DMS153 treated with DMSO at 0.1 percent for 48 hours (cell line): ENCODE measurements around the gene LRRC55.
"Not testable (repeated sequence)": the region's sequence is repeated elsewhere in the genome, so short reads cannot be mapped to it uniquely, and the experiment has no call there.

ENCODE experiments used
- DNase-seq: peaks from one replicate; lab custom pipeline; 2025; ENCODE audit not compliant: unreplicated experiment; lab: John Stamatoyannopoulos, UW

The LRRC55 gene

DNA sequence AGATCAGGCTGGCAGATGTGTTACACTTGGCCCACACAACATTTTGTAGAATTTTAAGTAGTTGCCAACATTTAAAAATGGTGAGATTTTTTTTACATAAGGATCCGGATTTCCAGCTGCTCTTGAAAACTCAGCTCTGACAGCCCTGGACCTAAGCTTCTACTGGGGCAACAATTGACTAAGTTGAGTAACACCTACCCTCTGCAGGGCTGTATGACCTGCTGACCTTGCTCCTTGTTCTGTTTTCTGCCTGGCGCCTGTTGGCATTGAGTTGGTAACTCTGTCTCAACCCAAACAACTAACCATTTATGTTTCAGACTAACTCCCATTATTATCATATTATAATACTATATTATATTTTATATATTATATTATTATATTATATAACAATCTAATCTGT lies 21.1 kb upstream of the LRRC55 start:
- no peak for DNase-seq

DNA sequence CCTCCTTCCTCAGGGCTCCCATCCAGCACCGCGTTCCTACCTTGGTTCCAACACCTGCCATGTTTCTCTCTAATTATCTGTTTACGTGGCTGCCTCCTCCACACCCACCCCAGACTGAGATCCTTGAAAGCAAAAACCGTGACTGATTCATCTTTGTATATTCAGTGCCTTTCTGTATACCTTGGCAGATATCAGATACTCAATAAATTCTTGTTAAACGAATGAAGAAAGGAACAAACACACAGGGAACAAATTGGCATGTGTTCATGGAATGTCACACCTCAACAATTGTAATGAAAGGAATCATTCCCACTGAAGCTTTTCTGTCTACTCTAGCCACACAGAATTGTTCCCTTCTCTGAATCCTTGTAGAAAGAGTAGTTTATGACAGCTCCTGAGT lies 20.4 kb upstream of the LRRC55 start:
- DNase-seq: peak; percentile 23

DNA sequence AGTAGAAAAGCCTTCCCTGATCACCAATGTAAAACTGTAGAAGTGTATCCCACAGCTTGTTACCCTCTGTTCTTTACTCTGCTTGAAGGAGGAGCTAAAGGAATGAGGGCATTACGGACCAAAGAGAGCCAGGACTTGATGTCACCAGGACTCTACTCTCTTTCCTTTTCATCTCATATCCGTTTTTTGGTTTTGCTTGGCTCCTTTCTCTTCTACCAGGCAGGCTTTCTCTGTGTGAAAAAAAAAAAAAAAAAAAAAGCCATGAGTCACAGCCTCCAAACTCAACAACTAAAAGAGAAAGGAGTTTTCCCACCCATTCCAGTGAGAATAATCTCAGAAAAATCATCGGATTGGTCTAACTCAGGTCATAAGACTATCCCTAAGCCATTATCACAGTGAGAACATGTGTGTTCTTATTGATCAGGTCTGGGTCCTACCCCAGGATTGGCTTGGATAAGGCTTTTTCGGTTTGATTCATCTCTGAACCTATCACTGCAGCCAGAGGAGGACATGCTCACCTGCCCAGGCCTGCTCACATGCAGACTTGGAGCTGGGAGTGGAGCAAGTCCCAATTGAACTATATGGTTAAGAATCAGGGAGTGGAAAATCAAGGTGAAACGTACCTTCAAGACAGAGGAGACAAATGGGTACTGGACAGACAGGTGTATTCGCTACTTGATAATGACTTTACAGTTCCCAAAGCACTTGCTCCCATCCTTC lies 19.4 kb upstream of the LRRC55 start:
- DNase-seq: no peak

DNA sequence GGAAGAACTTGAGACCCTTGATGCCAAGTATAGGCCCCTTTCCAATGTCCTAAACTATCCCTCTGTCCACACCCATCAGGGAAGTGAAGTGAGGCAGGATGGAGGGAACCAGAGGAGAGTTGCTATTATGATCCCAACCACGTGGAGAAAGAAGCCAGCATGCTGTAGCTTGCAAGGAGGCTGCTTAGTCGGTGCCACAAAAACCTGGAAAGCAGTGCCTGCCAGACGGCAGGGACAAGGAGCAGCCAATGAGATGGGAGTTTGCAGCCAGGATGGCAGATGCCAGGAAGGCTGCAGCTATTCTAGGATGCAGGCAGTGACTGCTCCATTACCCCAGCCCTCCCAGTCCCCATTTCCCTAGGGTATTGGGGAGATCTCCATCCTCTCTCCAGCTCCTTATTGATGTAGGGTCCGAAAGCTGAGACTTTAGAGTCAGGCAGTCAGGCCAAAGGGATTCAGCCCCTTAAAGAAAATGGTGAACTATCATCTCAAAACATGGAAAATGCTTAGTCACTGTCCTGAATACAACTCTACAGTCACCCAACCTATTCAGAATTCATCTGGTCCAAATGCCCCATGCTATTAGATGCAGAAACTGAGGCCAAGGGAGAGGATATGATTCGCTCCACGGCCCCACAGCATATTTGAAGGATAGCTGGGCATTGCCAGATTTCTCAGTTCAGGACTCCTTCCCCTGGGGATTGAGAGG lies 18.4 kb upstream of the LRRC55 start:
- DNase-seq: no peak

DNA sequence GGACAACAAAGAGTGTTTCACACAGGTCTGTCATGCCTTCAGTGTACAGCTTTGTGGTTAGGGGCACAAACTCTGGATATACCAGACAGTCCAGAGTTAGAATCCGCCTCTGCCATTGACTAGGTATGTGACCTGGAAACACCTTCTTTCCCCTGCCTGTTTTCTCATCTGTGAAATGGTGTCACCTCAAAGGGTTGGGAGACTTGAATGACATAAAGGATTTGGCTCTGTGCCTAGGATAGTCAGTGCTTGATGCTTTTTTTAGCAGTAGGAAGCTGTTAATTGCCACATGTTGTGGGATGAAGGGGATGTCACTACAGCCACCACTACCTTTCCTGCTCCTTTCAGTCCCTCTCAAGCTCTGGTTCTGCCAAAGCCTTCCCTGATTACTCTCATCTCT lies 17.4 kb upstream of the LRRC55 start:
- DNase-seq: peak; percentile 56

DNA sequence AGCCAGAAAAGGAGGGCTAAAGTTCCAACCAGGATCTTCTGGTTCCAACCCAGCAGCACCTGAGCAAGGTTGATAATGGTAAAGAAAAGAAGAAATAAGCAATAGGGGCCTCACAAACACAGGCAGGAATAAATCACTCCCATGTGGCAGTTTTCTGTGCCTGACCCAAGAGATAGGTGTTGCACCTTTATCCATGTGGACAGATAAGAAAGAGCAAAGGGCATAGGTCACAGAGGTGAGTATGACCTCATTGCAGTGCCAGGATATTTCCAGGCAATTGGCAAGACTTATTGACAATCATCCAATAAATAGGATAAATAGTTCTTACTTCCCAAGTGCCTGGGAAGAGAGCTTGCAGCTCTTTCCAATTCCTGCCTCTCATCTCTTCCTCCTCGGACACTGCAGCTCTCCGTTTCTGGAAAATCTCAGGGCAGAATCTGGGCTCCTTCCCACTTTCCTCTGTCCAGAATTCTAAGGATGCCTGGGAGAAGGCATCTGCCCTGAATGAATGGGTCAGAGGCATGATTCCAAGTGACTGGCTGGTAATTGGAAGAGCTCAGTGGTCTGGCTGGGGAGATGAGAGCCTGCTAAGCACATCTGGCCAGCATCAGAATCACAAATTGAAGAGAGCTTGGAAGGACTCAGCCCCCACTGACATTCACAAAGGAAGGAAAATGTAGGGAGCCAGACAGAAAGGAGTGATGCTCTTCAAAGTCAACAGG lies 14.5 kb upstream of the LRRC55 start:
- no peak for DNase-seq

DNA sequence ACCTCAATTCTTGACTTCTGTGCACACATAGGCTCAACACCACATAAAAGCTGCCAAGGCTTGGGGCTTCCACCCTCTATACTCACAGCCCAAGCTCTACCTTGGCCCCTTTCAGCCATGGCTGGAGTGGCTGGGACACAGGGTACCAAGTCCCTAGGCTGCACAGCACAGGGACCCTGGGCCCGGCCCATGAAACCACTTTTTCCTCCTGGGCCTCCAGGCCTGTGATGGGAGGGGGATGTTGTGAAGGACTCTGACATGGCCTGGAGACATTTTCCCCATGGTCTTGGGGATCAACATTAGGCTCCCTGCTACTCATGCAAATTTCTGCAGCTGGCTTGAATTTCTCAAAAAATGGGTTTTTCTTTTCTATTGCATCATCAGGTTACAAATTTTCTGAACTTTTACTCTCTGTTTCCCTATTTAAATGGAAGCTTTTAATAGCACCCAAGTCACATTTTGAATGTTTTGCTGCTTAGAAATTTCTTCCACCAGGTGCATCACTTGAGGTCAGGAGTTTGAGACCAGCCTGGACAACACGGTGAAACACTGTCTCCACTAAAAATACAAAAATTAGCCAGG lies 11.9 kb upstream of the LRRC55 start:
- DNase-seq: not testable (repeated sequence)

DNA sequence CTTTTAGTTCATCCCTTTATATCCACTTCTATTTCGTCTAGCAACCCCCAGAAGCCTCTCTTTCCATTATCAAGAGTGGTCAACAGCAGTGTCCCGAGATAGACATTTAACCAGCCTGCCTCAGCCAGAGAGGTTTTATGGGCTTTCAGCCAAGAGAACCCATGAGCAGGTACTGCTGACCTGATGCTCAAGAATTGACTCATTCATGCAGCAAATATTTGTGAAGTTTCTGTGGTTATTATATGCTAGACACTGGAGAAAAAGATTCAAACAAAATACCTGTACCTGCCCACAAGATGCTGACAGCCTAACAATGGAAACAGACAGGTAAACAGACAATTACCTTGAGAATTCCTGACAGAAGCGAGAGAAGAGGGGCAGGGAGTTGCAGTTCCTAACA lies 9.7 kb upstream of the LRRC55 start:
- no peak for DNase-seq

DNA sequence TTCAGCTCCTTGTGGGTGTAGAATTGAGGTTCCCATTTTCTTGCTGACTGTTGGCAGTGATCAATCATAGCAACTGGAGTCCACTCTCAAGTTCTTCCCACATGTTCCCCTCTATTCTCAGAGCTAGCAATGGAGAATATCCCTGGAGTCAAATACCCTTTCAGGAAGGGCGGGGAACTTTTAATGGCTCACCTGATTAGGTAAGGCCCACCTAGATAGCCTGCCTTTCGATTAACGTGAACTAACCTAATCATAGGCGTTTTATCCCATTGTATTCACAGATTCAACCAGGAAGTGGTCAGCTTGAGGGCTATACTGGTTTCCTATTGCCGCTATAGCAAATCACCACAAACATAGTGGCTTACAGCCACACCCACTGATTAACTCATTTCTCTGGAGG lies 7.1 kb upstream of the LRRC55 start:
- DNase-seq: no peak

DNA sequence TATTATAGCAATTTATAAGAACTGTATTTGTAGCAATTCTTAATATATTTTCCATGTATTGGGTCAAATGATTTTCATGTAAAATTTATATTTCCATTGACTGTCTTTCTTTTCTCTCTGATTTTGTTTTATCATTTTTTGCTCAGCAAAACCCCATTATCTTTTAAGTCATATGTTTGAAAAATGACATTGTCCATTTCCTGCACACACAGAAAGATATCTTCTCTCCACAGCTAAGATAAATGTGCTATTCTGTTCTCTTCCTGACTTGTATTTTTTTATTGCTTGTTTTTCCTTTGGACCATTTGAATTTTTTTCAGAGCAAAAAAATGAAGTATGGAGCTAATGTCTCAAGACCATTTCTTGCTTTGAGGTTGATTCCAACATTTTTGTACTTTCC lies 6.3 kb upstream of the LRRC55 start:
- DNase-seq: no peak

DNA sequence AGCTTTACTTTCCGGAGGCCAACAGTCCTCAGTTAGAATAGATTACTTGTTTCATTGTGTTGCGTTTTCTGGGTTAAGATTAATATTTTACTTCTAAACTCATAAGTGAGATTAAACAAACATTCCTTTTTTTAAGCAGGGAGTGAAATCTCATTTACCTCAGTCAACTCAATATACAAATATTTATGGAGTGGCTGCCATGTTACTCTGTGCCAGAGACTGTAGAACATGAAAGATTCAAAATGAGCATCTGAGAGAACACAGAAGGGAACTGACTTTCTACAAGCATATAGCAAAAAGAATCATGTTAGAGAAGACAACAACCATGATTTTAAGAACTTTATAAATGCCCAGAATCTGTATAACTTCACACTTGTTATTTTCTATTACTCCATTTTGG lies 3.4 kb upstream of the LRRC55 start:
- DNase-seq: no peak

DNA sequence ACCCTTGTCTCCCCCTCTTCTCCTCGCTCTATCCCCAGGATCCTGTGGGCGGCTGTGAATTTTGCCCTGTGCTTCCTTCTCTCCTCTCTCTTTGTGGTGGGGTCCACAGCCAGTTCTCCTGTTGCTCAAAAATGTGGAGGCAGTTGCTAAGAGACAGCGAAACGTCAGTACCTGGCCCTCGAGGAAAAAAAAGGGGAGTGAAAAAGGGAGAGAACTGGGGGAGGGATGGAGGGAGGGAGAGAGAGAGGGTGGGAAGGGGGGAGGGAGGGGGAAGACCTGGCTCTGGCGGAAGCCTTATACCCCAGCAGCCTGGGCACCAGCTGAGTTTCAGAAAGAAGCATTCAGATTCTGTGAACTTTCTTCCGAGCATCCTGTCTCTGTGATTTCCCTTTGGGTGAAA lies 2.1 kb upstream of the LRRC55 start:
- DNase-seq: no peak

DNA sequence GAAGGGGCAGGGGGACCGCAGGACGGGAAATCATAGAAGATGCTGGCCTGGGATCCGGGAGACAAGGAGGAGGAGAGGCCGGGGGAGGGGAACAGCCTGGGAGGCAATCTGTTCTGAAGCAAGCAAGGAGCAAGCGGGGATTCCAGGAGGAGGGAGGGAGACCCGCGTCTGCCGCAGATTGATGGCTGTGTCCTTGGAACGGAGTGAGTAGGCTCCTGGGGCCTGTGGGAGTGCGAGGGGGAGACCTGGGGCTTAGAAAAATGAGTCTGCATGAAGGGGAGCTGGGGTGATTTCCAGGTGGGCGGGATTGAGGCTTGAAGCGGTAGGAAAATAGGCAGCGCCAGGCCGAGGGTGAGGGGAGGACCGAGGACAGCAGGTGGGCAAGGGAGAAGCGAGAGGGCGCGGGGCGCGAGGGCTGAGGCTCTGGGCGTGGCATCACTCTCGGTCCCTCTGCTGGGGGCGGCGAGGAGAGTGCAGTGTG lies 1.6 kb upstream of the LRRC55 start:
- no peak for DNase-seq

DNA sequence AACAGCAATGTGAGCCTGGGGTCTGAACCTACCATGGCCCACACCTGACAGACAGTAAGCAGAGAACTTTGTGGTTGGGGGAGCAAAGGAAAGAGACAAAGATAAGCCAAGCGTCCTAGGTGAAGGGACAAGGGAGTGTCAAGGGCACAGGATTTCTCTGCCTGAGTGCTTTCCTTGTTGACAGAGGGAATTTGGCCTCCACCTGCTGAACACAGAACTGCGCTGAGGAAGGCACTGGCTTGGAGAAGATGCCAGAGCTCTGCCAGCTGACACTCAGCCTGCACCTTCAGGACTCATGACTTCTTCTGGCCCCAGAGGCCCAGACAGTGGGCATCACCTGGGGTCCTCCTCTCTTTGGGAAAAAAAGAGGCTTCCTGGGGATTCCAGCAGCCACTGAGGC lies 789 bp upstream of the LRRC55 start:
- no peak for DNase-seq

DNA sequence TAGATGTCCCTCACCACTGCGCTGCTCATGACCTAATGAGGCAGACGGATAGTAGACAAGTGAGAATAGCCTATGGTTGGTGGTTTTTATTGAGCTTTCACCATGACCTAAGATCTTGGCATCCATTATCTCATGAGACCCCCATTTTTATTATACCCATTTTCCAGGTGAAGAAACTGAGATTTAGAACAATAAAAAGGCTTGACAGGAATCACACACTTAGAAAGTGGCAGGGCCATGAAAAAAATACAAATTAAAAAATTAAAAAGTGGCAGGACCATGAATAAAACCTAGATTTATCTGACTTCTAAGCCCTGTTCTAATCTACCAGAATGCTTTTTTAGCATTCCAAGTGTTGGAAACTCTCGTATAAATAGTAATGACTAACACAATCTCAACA lies 1.1 kb downstream of the LRRC55 start:
- no peak for DNase-seq

DNA sequence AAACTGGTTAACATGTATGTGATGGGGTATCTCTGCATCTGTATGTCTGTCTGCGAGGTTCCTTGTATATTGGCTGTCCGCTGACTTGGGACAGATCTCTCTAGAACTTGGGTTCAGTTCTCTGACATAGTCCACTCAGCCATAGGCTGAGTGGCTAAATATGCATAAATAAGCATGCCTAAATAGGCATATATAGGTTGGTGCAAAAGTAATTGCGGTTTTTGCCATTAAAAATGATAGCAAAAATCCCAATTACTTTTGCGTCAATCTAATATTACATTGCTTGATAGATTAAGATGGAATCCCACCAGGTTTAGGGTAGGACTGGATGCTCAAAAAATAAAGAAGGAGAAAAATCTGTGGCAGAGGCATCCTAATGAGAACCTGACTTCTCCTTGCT lies 8.8 kb downstream of the LRRC55 start:
- DNase-seq: no peak

DNA sequence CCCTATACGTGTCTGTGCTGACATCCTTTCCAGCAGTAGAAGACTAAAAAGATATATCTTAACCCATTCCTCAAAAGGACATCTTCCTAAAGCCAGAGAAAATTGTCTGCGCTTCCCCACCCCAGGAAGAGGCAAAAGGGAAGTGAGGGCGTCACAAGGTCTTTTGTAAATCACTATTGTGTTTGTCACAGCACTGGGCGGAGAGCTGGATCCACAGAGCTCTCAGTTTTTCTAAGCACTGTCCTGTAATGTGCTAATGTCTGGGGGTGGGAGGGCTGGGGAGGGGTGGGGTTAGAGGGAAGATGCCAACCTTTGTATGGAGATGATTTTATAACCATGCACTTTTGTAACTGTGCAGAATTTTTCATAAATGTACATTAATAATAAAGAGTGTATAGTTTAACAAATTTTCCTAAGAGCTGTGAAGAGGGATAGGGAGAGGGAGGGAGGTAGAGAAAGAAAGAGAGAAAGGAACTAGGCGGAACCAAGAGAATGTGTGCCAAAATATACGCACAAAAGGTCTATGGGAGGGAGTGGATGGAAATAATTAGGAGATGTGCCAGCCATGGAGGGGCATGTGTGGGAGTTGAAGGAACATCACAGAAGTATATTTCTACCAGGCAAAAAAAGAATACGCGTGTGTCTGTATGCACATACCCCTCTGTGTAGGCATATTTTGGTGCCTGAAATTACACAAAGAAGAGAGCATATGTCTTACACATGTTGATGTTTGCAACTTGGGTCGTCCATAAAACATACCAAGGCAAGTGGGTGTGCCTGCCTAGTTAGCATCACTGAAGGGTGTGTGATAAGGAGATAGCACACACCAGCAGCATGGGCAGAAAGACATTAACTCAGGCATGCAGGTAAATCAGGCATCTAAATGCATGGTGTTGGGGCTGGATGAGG lies 9.8 kb downstream of the LRRC55 start:
- no peak for DNase-seq

DNA sequence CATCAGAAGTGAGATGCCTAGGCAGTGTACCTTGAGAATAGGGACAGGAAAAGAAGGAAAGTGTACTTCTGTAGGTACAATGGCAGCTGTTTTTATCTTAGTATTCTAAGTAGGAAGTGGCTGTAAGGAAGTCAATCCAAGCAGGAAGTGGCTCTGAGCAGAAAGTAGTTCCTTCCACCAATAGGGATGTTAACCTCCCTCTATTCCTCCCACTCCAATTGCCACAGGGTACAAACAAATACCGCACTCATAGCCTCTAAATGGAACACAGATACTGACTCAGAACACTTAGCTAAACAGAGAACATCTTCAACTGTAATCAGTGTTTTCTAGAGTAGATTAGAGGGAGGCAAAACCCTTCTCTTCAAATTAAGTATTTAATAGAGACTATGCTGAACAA lies 10.6 kb downstream of the LRRC55 start:
- DNase-seq: no peak

DNA sequence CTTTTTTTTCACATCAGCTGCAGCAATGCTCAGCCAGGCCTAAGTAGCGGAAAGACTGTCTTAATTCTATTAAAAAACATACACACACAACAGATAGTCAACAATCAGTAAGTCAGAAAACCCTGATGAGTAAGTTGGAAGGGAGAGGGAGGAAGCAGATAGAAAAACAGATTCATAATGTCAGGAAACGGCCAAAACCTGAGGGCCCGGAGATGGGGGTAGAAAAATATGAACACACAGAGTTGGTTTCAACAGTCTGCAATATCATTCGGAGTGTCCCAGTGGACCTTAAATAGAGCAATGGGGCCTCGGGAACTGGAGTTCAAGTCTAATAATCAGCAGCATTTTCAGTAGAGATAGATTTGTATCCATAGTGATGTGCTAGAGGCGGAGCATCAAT lies 14.8 kb downstream of the LRRC55 start:
- DNase-seq: no peak

DNA sequence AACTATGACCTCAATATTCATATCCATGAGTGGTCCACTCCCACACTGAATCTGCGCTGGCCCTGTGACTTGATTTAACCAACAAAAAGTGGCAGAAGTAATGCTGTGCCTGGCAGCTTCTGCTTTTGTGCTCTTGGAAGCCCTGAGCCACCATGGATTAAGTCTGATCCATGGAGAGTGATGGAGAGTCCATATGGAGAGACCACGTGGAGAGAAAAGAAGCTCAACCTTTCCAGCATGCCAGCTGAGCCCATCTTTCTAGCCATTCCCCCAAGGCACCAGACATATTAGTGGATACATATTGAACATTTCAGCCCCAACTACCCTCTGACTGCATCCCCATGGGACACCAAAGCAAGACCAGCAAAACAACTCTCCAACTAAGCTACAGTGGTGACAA lies 16.0 kb downstream of the LRRC55 start:
- no peak for DNase-seq

DNA sequence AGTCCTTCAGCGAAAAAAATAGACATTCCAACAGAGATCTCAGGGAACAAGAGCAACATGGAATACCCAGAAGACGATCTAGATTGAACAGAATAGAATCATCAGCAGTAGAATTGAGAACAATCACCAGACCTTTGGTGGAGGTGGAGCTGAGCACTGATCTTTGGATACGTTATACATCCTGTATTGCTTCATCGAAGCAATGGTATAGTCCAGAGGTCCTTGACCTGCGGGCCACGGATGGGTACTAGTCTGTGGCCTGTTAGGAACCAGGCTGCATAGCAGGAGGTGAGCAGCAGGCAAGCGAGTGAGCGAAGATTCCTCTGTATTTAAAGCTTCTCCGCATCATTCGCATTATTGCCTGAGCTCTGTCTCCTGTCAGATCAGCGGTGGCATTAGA lies 17.6 kb downstream of the LRRC55 start:
- no peak for DNase-seq
